PC-9 (cell line): ENCODE measurements around the gene MAN1B1. TPM values are rescaled to one million over a fixed set of nuclear protein-coding genes. Genes with fewer than 3 reads are reported as not detected.

ENCODE experiments used
- BruUV-seq: library from RNA; stranded (reverse); fragments of 400-500 nt; replicated peaks from 2 replicates; lab custom pipeline; 2021; lab: Mats Ljungman, UMichigan
- CTCF ChIA-PET: fragments of 300-600 bp; sonication (Branson Sonifier 250); formaldehyde crosslinking; loops from one replicate; lab custom pipeline; 2022; ENCODE audit warnings: antibody characterized with exemption; lab: Charles Lee
- POLR2A ChIA-PET: fragments of 300-600 bp; sonication (Branson Sonifier 250); formaldehyde crosslinking; loops from one replicate; lab custom pipeline; 2022; ENCODE audit warnings: antibody characterized with exemption; ENCODE audit not compliant: unreplicated experiment; lab: Charles Lee
- DNase-seq, 2 experiments: peaks; one replicate each; pipeline versions ENCODE4 v3.0.0 to v3.0.0-alpha.2; 2015 to 2022; ENCODE audit warnings: mixed read lengths in 1 of 2
- H2AFZ ChIP-seq: fragments of 200-600 bp; sonication (generic); 2 replicates; pipeline ENCODE4 v1.8.1; 2017; ENCODE audit warnings: antibody characterized with exemption
- H3F3A ChIP-seq: fragments of 200-600 bp; sonication (generic); 2 replicates; pipeline ENCODE4 v1.8.1; 2017; ENCODE audit warnings: antibody characterized with exemption, mild to moderate bottlenecking, low read depth; ENCODE audit not compliant: insufficient read depth
- H3K27ac ChIP-seq: fragments of 200-600 bp; sonication (generic); 2 replicates; pipeline ENCODE4 v1.6.1; 2016; ENCODE audit warnings: mixed run types
- H3K27me3 ChIP-seq: fragments of 200-600 bp; sonication (generic); 2 replicates; pipeline ENCODE4 v1.6.1; 2016; ENCODE audit warnings: low read depth, mixed run types; ENCODE audit not compliant: insufficient read depth
- H3K36me3 ChIP-seq: fragments of 200-600 bp; sonication (generic); 2 replicates; pipeline ENCODE4 v1.6.1; 2016; ENCODE audit warnings: low read depth, mixed run types
- H3K4me1 ChIP-seq: fragments of 200-600 bp; sonication (generic); replicated peaks from 2 replicates; pipeline ENCODE4 v1.6.1; 2016; ENCODE audit warnings: mixed run types; ENCODE audit not compliant: insufficient read depth
- H3K4me2 ChIP-seq: fragments of 200-600 bp; sonication (generic); 2 replicates; pipeline ENCODE4 v1.6.1; 2017; ENCODE audit warnings: mixed run types
- H3K4me3 ChIP-seq: fragments of 200-600 bp; sonication (generic); 2 replicates; pipeline ENCODE4 v1.6.1; 2016; ENCODE audit warnings: mixed run types
- H3K79me2 ChIP-seq: fragments of 200-600 bp; sonication (generic); 2 replicates; pipeline ENCODE4 v1.6.1; 2017; ENCODE audit warnings: low read depth, mixed run types
- H3K9me2 ChIP-seq: fragments of 200-600 bp; sonication (generic); 2 replicates; pipeline ENCODE4 v1.8.1; 2017; ENCODE audit warnings: mild to moderate bottlenecking; ENCODE audit not compliant: insufficient read depth
- H3K9me3 ChIP-seq: fragments of 200-600 bp; sonication (generic); 2 replicates; pipeline ENCODE4 v1.8.1; 2016; ENCODE audit warnings: low read depth; ENCODE audit not compliant: insufficient read depth
- H4K20me1 ChIP-seq: fragments of 200-600 bp; sonication (generic); 2 replicates; pipeline ENCODE4 v1.8.1; 2017; ENCODE audit not compliant: insufficient read depth
- CTCF ChIP-seq: fragments of 200-600 bp; sonication (generic); conservative IDR thresholded peaks from 2 replicates; pipeline ENCODE4 v1.6.1; 2017; ENCODE audit warnings: mixed run types, antibody characterized with exemption, mild to moderate bottlenecking, moderate library complexity
- EZH2 ChIP-seq: fragments of 200-600 bp; sonication (generic); IDR thresholded peaks from 2 replicates; pipeline ENCODE4 v1.8.0; 2017; ENCODE audit warnings: antibody characterized with exemption, low read depth
- intact Hi-C: fragments of 100-400 bp; cut with micrococcal nuclease; formaldehyde crosslinking; loops from one replicate; pipeline ENCODE4 v1.10.0; 2022; ENCODE audit not compliant: unreplicated experiment
- total RNA-seq: library from RNA; stranded (reverse); gene quantifications from 2 replicates; pipeline ENCODE4 v1.2.3, GENCODE V29; 2021

The MAN1B1 gene
- total RNA-seq, 1 experiment from 2014 or later: 79.3 TPM

- no peak overlapping the region for H2AFZ ChIP-seq
- H3K4me3 ChIP-seq: no peak overlapping the region
- ChIA-PET POLR2A (no interaction called here), CTCF (no interaction called here)
- no peak for TF ChIP-seq CTCF
- no peak for TF ChIP-seq EZH2
- no peaks in the 10 kb centered on the region for H4K20me1 ChIP-seq
- intact Hi-C loops: no loop called here
- H3K27me3 ChIP-seq: no peaks in the 10 kb centered on the region
- no peaks in the 10 kb centered on the region for H3K9me2 ChIP-seq
- H3K79me2 ChIP-seq: no peaks in the 10 kb centered on the region
- H3K27ac ChIP-seq: no peak overlapping the region
- DNase-seq: no peak
- no peaks in the 10 kb centered on the region for H3K4me1 ChIP-seq
- no peak overlapping the region for H3K4me2 ChIP-seq
- BruUV-seq: no TSS peak
- no peaks in the 10 kb centered on the region for H3K9me3 ChIP-seq
- peaks cover 14% of the 10 kb centered on the region for H3K36me3 ChIP-seq
- peaks cover 4% of the 10 kb centered on the region; the same call in 1 of the 2 replicates for H3F3A ChIP-seq
These were observed 10.2 kb downstream of the MAN1B1 start for GRCh38 chr9:137096785-137097546.

GRCh38 chr9:137097761-137098462 lies 11.1 kb downstream of the MAN1B1 start:
- ChIA-PET CTCF (no interaction called here), POLR2A (interaction anchor here (0.6 kb wide), 1 partner anchor 568 kb away, joined by 7 read pairs; no protein-coding TSS in a partner anchor)
- no TSS peak for BruUV-seq

GRCh38 chr9:137099231-137099630 lies 12.4 kb downstream of the MAN1B1 start:
- H3K9me2 ChIP-seq: no peaks in the 10 kb centered on the region
- no peak overlapping the region for H3K27ac ChIP-seq
- H2AFZ ChIP-seq: no peak overlapping the region
- H3K4me3 ChIP-seq: no peak overlapping the region
- H3K27me3 ChIP-seq: no peaks in the 10 kb centered on the region
- no peaks in the 10 kb centered on the region for H4K20me1 ChIP-seq
- DNase-seq: no peak
- TF ChIP-seq EZH2: no peak
- TF ChIP-seq CTCF: no peak
- H3K9me3 ChIP-seq: no peaks in the 10 kb centered on the region
- H3K4me2 ChIP-seq: no peak overlapping the region
- H3K36me3 ChIP-seq: peaks cover 25% of the 10 kb centered on the region
- no peaks in the 10 kb centered on the region for H3K79me2 ChIP-seq
- no peaks in the 10 kb centered on the region for H3K4me1 ChIP-seq
- CTCF ChIA-PET: no interaction called here
- POLR2A ChIA-PET: no interaction called here
- intact Hi-C loops: no loop called here
- H3F3A ChIP-seq: peaks cover 4% of the 10 kb centered on the region; the same call in 1 of the 2 replicates
- BruUV-seq: no TSS peak

More at GRCh38 chr9:137097761-137098462, 11.1 kb downstream of the MAN1B1 start:
- Histone ChIP-seq H3K4me3 (no peak overlapping the region), H3K27me3 (no peaks in the 10 kb centered on the region), H3K9me3 (no peaks in the 10 kb centered on the region), H3K4me2 (no peak overlapping the region), H4K20me1 (no peaks in the 10 kb centered on the region), H3K4me1 (no peaks in the 10 kb centered on the region), H3F3A (peaks cover 4% of the 10 kb centered on the region; the same call in 1 of the 2 replicates), H3K79me2 (no peaks in the 10 kb centered on the region), H3K27ac (no peak overlapping the region), H3K36me3 (peaks cover 18% of the 10 kb centered on the region), H3K9me2 (no peaks in the 10 kb centered on the region), H2AFZ (no peak overlapping the region)
- TF ChIP-seq EZH2 (no peak), CTCF (no peak)
- intact Hi-C loops: no loop called here
- no peak for DNase-seq
